ENCODE measurements around the gene S100P.

DNA sequence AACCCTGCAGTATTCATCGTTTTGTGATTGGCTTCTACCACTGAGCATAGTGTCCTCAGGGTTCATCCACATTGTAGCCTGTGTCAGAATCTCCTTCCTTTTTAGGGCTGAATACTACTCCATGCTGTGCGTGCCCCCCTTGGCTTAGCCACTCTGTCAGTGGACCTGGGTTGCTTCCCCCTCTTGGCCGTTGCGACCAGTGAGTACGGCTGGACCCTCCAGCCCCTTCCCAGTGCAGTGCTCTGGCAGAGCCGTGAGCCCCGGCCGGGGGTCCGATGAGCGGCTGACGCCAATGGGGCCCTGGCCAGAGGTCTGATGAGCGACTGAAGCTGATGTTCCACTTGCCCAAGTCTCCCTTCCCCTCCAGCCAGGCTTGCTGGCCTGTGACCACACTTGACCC, 29.2 kb downstream of the S100P start:
- TF ChIP-seq, protein P1, sequence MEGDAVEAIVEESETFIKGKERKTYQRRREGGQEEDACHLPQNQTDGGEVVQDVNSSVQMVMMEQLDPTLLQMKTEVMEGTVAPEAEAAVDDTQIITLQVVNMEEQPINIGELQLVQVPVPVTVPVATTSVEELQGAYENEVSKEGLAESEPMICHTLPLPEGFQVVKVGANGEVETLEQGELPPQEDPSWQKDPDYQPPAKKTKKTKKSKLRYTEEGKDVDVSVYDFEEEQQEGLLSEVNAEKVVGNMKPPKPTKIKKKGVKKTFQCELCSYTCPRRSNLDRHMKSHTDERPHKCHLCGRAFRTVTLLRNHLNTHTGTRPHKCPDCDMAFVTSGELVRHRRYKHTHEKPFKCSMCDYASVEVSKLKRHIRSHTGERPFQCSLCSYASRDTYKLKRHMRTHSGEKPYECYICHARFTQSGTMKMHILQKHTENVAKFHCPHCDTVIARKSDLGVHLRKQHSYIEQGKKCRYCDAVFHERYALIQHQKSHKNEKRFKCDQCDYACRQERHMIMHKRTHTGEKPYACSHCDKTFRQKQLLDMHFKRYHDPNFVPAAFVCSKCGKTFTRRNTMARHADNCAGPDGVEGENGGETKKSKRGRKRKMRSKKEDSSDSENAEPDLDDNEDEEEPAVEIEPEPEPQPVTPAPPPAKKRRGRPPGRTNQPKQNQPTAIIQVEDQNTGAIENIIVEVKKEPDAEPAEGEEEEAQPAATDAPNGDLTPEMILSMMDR (IDR thresholded peaks at IDR 0.05 in 8 of 11, conservative IDR thresholded peaks at IDR 0.05 in 3 of 11): no peak
- TF ChIP-seq POLR2A (IDR thresholded peaks at IDR 0.05): no peak
- TF ChIP-seq POLR2AphosphoS5 (IDR thresholded peaks at IDR 0.05): no peak

Data from spleen (tissue), 7 donors.